ENCODE results near the gene AUP1. TPM values are rescaled to one million over a fixed set of nuclear protein-coding genes. Genes with fewer than 3 reads are reported as not detected.

AUP1 gene
- total and polyA plus RNA-seq, 9 of the 15 experiments (the other 6 are each of a cell fraction or from before 2014, with no cell fraction given), result 70.7 to 245 (median 165) TPM

GRCh38 chr2:74554820-74555531, 25.5 kb upstream of the AUP1 start (continued):
- TF ChIP-seq ZBTB7A (IDR thresholded peaks at IDR 0.05; ENCODE audit: borderline replicate concordance, control insufficient read depth, low read depth, low read length), result peak; percentile 34; the same call in 1 of the 2 replicates
- no peak for TF ChIP-seq GATA2 (CRISPR knock-in tag; IDR thresholded peaks at IDR 0.05)
- TF ChIP-seq NR3C1 (CRISPR knock-in tag; IDR thresholded peaks at IDR 0.05), result 0 out of 2 replicates have a peak, but pooled peaks have one; percentile 50
- TF ChIP-seq SIN3B (IDR thresholded peaks at IDR 0.05; ENCODE audit: low read depth), result peak; percentile 21; the same call in 1 of the 2 replicates
- peak; percentile 67; the same call in 1 of the 2 replicates for TF ChIP-seq KAT7 (CRISPR knock-in tag; IDR thresholded peaks at IDR 0.05; ENCODE audit: borderline replicate concordance)
- no peak for TF ChIP-seq RFX7 (CRISPR knock-in tag; IDR thresholded peaks at IDR 0.05)
- 0 out of 4 replicates have a peak, but pooled peaks of 1 of the 2 experiments have one; percentile 5 for TF ChIP-seq TEAD1 (CRISPR knock-in tag; IDR thresholded peaks at IDR 0.05)
- no peak for TF ChIP-seq ZNF79 (CRISPR knock-in tag; IDR thresholded peaks at IDR 0.05; ENCODE audit: low read depth)
- TF ChIP-seq SRSF9 (IDR thresholded peaks at IDR 0.05; ENCODE audit: borderline replicate concordance, low read depth, low read length), result no peak
- no peak for TF ChIP-seq TCF7 (IDR thresholded peaks at IDR 0.05; ENCODE audit: borderline replicate concordance)
- TF ChIP-seq HSF4 (CRISPR knock-in tag; IDR thresholded peaks at IDR 0.05; ENCODE audit: borderline replicate concordance), result no peak
- no peak for TF ChIP-seq TCFL5 (CRISPR knock-in tag; conservative IDR thresholded peaks at IDR 0.05)
- 0 out of 2 replicates have a peak, but pooled peaks have one; percentile 20 for TF ChIP-seq FOXK1 (CRISPR knock-in tag; IDR thresholded peaks at IDR 0.05; ENCODE audit: borderline replicate concordance)
- no peak for TF ChIP-seq NONO (IDR thresholded peaks at IDR 0.05; ENCODE audit: low read depth in 2 of 2, low read length in 1 of 2)
- TF ChIP-seq TARDBP (IDR thresholded peaks at IDR 0.05), result 0 out of 2 replicates have a peak, but pooled peaks have one; percentile 48
- TF ChIP-seq SMAD3 (CRISPR knock-in tag; conservative IDR thresholded peaks at IDR 0.05), result no peak
- no peak; the same call in 1 of the 2 replicates for TF ChIP-seq ZNF589 (CRISPR knock-in tag; IDR thresholded peaks at IDR 0.05; ENCODE audit: low read depth)
- TF ChIP-seq ERF (CRISPR knock-in tag; IDR thresholded peaks at IDR 0.05), result no peak
- TF ChIP-seq RBFOX2 (IDR thresholded peaks at IDR 0.05; ENCODE audit: low read depth, low read length), result peak; percentile 63
- TF ChIP-seq BRD9 (IDR thresholded peaks at IDR 0.05; ENCODE audit: low read depth, partially characterized antibody), result no peak
- TF ChIP-seq, protein P1, sequence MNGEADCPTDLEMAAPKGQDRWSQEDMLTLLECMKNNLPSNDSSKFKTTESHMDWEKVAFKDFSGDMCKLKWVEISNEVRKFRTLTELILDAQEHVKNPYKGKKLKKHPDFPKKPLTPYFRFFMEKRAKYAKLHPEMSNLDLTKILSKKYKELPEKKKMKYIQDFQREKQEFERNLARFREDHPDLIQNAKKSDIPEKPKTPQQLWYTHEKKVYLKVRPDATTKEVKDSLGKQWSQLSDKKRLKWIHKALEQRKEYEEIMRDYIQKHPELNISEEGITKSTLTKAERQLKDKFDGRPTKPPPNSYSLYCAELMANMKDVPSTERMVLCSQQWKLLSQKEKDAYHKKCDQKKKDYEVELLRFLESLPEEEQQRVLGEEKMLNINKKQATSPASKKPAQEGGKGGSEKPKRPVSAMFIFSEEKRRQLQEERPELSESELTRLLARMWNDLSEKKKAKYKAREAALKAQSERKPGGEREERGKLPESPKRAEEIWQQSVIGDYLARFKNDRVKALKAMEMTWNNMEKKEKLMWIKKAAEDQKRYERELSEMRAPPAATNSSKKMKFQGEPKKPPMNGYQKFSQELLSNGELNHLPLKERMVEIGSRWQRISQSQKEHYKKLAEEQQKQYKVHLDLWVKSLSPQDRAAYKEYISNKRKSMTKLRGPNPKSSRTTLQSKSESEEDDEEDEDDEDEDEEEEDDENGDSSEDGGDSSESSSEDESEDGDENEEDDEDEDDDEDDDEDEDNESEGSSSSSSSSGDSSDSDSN (IDR thresholded peaks at IDR 0.05; ENCODE audit: borderline replicate concordance in 1 of 2, low read depth in 2 of 2, low read length in 2 of 2), result peak; percentile 68 to 80; a peak in 2 of 4 replicates
- peak; percentile 56; the same call in 1 of the 2 replicates for TF ChIP-seq GABPB1 (CRISPR knock-in tag; IDR thresholded peaks at IDR 0.05)

Measured in K562 (cell line).